ENCODE results near the gene FBXL19. TPM values are rescaled to one million over a fixed set of nuclear protein-coding genes. Genes with fewer than 3 reads are reported as not detected.

FBXL19 gene
- total RNA-seq, 1 donor from 2014 or later, result 24.3 TPM

- TF ChIP-seq CTCF (IDR thresholded peaks at IDR 0.05), result no peak
- Mint-ChIP-seq H3K9me3 (ENCODE audit: unreplicated experiment) (no peaks in the 10 kb centered on the region), H3K4me3 (ENCODE audit: unreplicated experiment) (peak overlapping the region; percentile 93), H3K27ac (ENCODE audit: unreplicated experiment) (peak overlapping the region; percentile 99), H3K4me1 (ENCODE audit: unreplicated experiment) (peaks cover 33% of the 10 kb centered on the region), H3K27me3 (ENCODE audit: unreplicated experiment) (no peaks in the 10 kb centered on the region), H3K36me3 (ENCODE audit: unreplicated experiment) (peaks cover 7% of the 10 kb centered on the region)
- no peak for DNase-seq (ENCODE audit: extremely low spot score, unreplicated experiment)
Observed at GRCh38 chr16:30876867-30877266, 46.5 kb upstream of the FBXL19 start.

- Mint-ChIP-seq H3K27me3 (ENCODE audit: unreplicated experiment) (no peaks in the 10 kb centered on the region), H3K4me1 (ENCODE audit: unreplicated experiment) (peaks cover 17% of the 10 kb centered on the region), H3K27ac (ENCODE audit: unreplicated experiment) (peak overlapping the region; percentile 10), H3K4me3 (ENCODE audit: unreplicated experiment) (no peak overlapping the region), H3K9me3 (ENCODE audit: unreplicated experiment) (no peaks in the 10 kb centered on the region), H3K36me3 (ENCODE audit: unreplicated experiment) (peaks cover 19% of the 10 kb centered on the region)
- no peak for TF ChIP-seq CTCF (IDR thresholded peaks at IDR 0.05)
- DNase-seq (ENCODE audit: extremely low spot score, unreplicated experiment), result no peak
Observed at GRCh38 chr16:30882429-30883310, 40.7 kb upstream of the FBXL19 start.

GRCh38 chr16:30884760-30885159 lies 38.6 kb upstream of the FBXL19 start:
- Mint-ChIP-seq H3K27me3 (ENCODE audit: unreplicated experiment) (no peaks in the 10 kb centered on the region), H3K36me3 (ENCODE audit: unreplicated experiment) (peaks cover 24% of the 10 kb centered on the region), H3K27ac (ENCODE audit: unreplicated experiment) (no peak overlapping the region), H3K4me1 (ENCODE audit: unreplicated experiment) (peaks cover 14% of the 10 kb centered on the region), H3K9me3 (ENCODE audit: unreplicated experiment) (no peaks in the 10 kb centered on the region), H3K4me3 (ENCODE audit: unreplicated experiment) (no peak overlapping the region)
- no peak for DNase-seq (ENCODE audit: extremely low spot score, unreplicated experiment)
- no peak for TF ChIP-seq CTCF (IDR thresholded peaks at IDR 0.05)

- Mint-ChIP-seq H3K27me3 (ENCODE audit: unreplicated experiment) (no peaks in the 10 kb centered on the region), H3K9me3 (ENCODE audit: unreplicated experiment) (no peaks in the 10 kb centered on the region), H3K4me1 (ENCODE audit: unreplicated experiment) (peaks cover 14% of the 10 kb centered on the region), H3K4me3 (ENCODE audit: unreplicated experiment) (no peak overlapping the region), H3K36me3 (ENCODE audit: unreplicated experiment) (peaks cover 26% of the 10 kb centered on the region), H3K27ac (ENCODE audit: unreplicated experiment) (no peak overlapping the region)
- DNase-seq (ENCODE audit: extremely low spot score, unreplicated experiment), result no peak
- TF ChIP-seq CTCF (IDR thresholded peaks at IDR 0.05), result no peak
Observed at GRCh38 chr16:30885196-30885595, 38.2 kb upstream of the FBXL19 start.

GRCh38 chr16:30886145-30886544 lies 37.2 kb upstream of the FBXL19 start:
- Mint-ChIP-seq H3K27me3 (ENCODE audit: unreplicated experiment) (no peaks in the 10 kb centered on the region), H3K4me1 (ENCODE audit: unreplicated experiment) (peaks cover 14% of the 10 kb centered on the region), H3K36me3 (ENCODE audit: unreplicated experiment) (peaks cover 23% of the 10 kb centered on the region), H3K27ac (ENCODE audit: unreplicated experiment) (no peak overlapping the region), H3K4me3 (ENCODE audit: unreplicated experiment) (no peak overlapping the region), H3K9me3 (ENCODE audit: unreplicated experiment) (no peaks in the 10 kb centered on the region)
- DNase-seq (ENCODE audit: extremely low spot score, unreplicated experiment), result no peak
- no peak for TF ChIP-seq CTCF (IDR thresholded peaks at IDR 0.05)

Data from osteocyte (in vitro differentiated cells).